HepG2 (cell line): ENCODE results near the gene ACO1. TPM values are rescaled to one million over a fixed set of nuclear protein-coding genes. Genes with fewer than 3 reads are reported as not detected.

Experiments used
- AKNA ChIP-seq: sonication (generic); formaldehyde crosslinking; IDR thresholded peaks from 2 replicates; pipeline ENCODE4 v1.4.0; 2020; ENCODE audit warnings: missing genetic modification reagents, borderline replicate concordance
- CEBPG ChIP-seq: IDR thresholded peaks from 2 replicates; pipeline ENCODE4 v1.6.1; 2016
- FOXA3 ChIP-seq: IDR thresholded peaks from 2 replicates; pipeline ENCODE4 v1.6.1; 2016; ENCODE audit warnings: missing genetic modification reagents, missing compliant biosample characterization
- KDM3A ChIP-seq: IDR thresholded peaks from 2 replicates; pipeline ENCODE4 v1.6.1; 2018; ENCODE audit warnings: low read depth, missing compliant biosample characterization
- KDM4B ChIP-seq: sonication (generic); formaldehyde crosslinking; IDR thresholded peaks from 2 replicates; pipeline ENCODE4 v1.4.0; 2020; ENCODE audit warnings: missing genetic modification reagents
- MBD4 ChIP-seq: IDR thresholded peaks from 2 replicates; pipeline ENCODE4 v1.6.1; 2012; ENCODE audit warnings: low read length, inconsistent platforms, borderline replicate concordance
- MEIS2 ChIP-seq: sonication (generic); formaldehyde crosslinking; IDR thresholded peaks from 2 replicates; pipeline ENCODE4 v1.9.0; 2021; ENCODE audit warnings: mild to moderate bottlenecking, missing genetic modification reagents
- NFAT5 ChIP-seq: sonication (generic); formaldehyde crosslinking; IDR thresholded peaks from 2 replicates; pipeline ENCODE4 v1.4.0; 2020; ENCODE audit warnings: missing genetic modification reagents
- NR2C2 ChIP-seq: sonication (generic); formaldehyde crosslinking; IDR thresholded peaks from 2 replicates; pipeline ENCODE4 v1.4.0; 2020; ENCODE audit warnings: missing genetic modification reagents, mild to moderate bottlenecking, moderate library complexity, borderline replicate concordance
- STAT5B ChIP-seq: sonication (generic); formaldehyde crosslinking; IDR thresholded peaks from 2 replicates; pipeline ENCODE4 v1.4.0; 2020; ENCODE audit warnings: missing genetic modification reagents
- THYN1 ChIP-seq: sonication (generic); formaldehyde crosslinking; IDR thresholded peaks from 2 replicates; pipeline ENCODE4 v1.8.1; 2023; ENCODE audit warnings: low read depth, mild to moderate bottlenecking, moderate library complexity, missing genetic modification reagents, borderline replicate concordance
- ZNF672 ChIP-seq: sonication (generic); formaldehyde crosslinking; IDR thresholded peaks from 2 replicates; pipeline ENCODE4 v1.8.1; 2022; ENCODE audit warnings: missing genetic modification reagents
- ZNF761 ChIP-seq: sonication (generic); formaldehyde crosslinking; conservative IDR thresholded peaks from 2 replicates; pipeline ENCODE4 v1.4.0; 2020; ENCODE audit warnings: mild to moderate bottlenecking, missing genetic modification reagents
- ZNF83 ChIP-seq: sonication (generic); formaldehyde crosslinking; IDR thresholded peaks from 2 replicates; pipeline ENCODE4 v1.4.0; 2020; ENCODE audit warnings: missing genetic modification reagents, mild to moderate bottlenecking, borderline replicate concordance
- ZSCAN31 ChIP-seq: sonication (generic); formaldehyde crosslinking; IDR thresholded peaks from 2 replicates; pipeline ENCODE4 v1.5.0; 2020; ENCODE audit warnings: low read depth, mild to moderate bottlenecking, missing genetic modification reagents
- polyA plus RNA-seq, 8 experiments: library from polyadenylated mRNA; depleted of rRNA in 3 of 8; stranded (reverse) in 7 of 8; unstranded in 1 of 8; fragments of >200 nt; fragmentation: Illumina TruSeq in 4 of 8; extraction: Trizol in 4 of 8; gene quantifications; 2 replicates each; pipeline versions ENCODE4 v1.2.1 to v1.2.3, GENCODE V29; 2011 to 2016; ENCODE audit warnings: low read depth in 4 of 8, missing spikeins in 1 of 8, mixed read lengths in 1 of 8; ENCODE audit not compliant: insufficient read depth in 1 of 8
- total RNA-seq, 5 experiments: library from RNA; depleted of rRNA; stranded (reverse); fragments of >200 nt; fragmentation: Illumina TruSeq; extraction: Trizol; gene quantifications; 2 replicates each; pipeline ENCODE4 v1.2.3, GENCODE V29; 2016; ENCODE audit warnings: low read depth in 1 of 5

The ACO1 gene
- total and polyA plus RNA-seq, 2 of the 13 experiments (the other 11 are each of a cell fraction or from before 2014, with no cell fraction given): 20.1 to 48.2 TPM

GRCh38 chr9:32426278-32426939, 42.0 kb downstream of the ACO1 start (continued):
- TF ChIP-seq FOXA3 (peak; percentile 83), AKNA (no peak), ZNF672 (CRISPR knock-in tag) (no peak), ZNF83 (no peak), MBD4 (no peak), MEIS2 (0 out of 2 replicates have a peak, but pooled peaks have one; percentile 9), ZNF761 (CRISPR knock-in tag) (no peak), NFAT5 (CRISPR knock-in tag) (no peak), ZSCAN31 (CRISPR knock-in tag) (no peak), KDM4B (no peak), CEBPG (CRISPR knock-in tag) (peak; percentile 96), NR2C2 (peak; percentile 70), THYN1 (0 out of 2 replicates have a peak, but pooled peaks have one; percentile 62), STAT5B (CRISPR knock-in tag) (no peak), KDM3A (CRISPR knock-in tag) (peak; percentile 12; the same call in 1 of the 2 replicates)
